Measurements from ENCODE around the gene SCYGR7. TPM values are rescaled to one million over a fixed set of nuclear protein-coding genes. Genes with fewer than 3 reads are reported as not detected.

The SCYGR7 gene
- total RNA-seq, 1 experiment from 2014 or later: not detected

GRCh38 chr2:227701556-227701955 is 26.6 kb upstream of the SCYGR7 start:
- no peak for DNase-seq
- peaks cover 65% of the 10 kb centered on the region for H3K36me3 Mint-ChIP-seq (ENCODE audit: insufficient read depth, unreplicated experiment)
- H3K27ac Mint-ChIP-seq (ENCODE audit: unreplicated experiment): no peak overlapping the region
- intact Hi-C loops (cut with micrococcal nuclease; ENCODE audit: unreplicated experiment): loop anchor here (5.0 to 10.0 kb wide), 2 partner anchors 61 to 217 kb away; no protein-coding TSS in a partner anchor
- peaks cover 41% of the 10 kb centered on the region for H3K4me1 Mint-ChIP-seq (ENCODE audit: low read depth, unreplicated experiment)
- no peak overlapping the region for H3K4me3 Mint-ChIP-seq (ENCODE audit: low read depth, unreplicated experiment)
- CTCF ChIA-PET: interaction anchor here (0.6 to 0.7 kb wide), 2 partner anchors 16 to 103 kb away, joined by 3 to 4 read pairs; partner anchors contain the start of gene SLC19A3
- no peaks in the 10 kb centered on the region for H3K9me3 Mint-ChIP-seq (ENCODE audit: low read depth, unreplicated experiment)
- BruUV-seq (replicated peaks): no TSS peak
- no peaks in the 10 kb centered on the region for H3K27me3 Mint-ChIP-seq (ENCODE audit: unreplicated experiment)
- no peak for TF ChIP-seq CTCF (IDR thresholded peaks at IDR 0.05; ENCODE audit: unreplicated experiment)

- TF ChIP-seq CTCF (IDR thresholded peaks at IDR 0.05; ENCODE audit: unreplicated experiment): no peak
- Mint-ChIP-seq H3K27me3 (ENCODE audit: unreplicated experiment) (no peaks in the 10 kb centered on the region), H3K27ac (ENCODE audit: unreplicated experiment) (peak overlapping the region; percentile 70), H3K4me3 (ENCODE audit: low read depth, unreplicated experiment) (no peak overlapping the region), H3K36me3 (ENCODE audit: insufficient read depth, unreplicated experiment) (peaks cover 62% of the 10 kb centered on the region), H3K9me3 (ENCODE audit: low read depth, unreplicated experiment) (no peaks in the 10 kb centered on the region), H3K4me1 (ENCODE audit: low read depth, unreplicated experiment) (peaks cover 42% of the 10 kb centered on the region)
- CTCF ChIA-PET: interaction anchor here (0.9 kb wide), 2 partner anchors 45 to 51 kb away, joined by 3 read pairs; no protein-coding TSS in a partner anchor
- DNase-seq: peak; percentile 33
- intact Hi-C loops (cut with micrococcal nuclease; ENCODE audit: unreplicated experiment): loop anchor here (5.0 to 10.0 kb wide), 2 partner anchors 59 to 219 kb away; no protein-coding TSS in a partner anchor
- no TSS peak for BruUV-seq (replicated peaks)
These were observed 24.8 kb upstream of the SCYGR7 start for GRCh38 chr2:227703280-227703732.

- H3K4me1 Mint-ChIP-seq (ENCODE audit: low read depth, unreplicated experiment): peaks cover 42% of the 10 kb centered on the region
- intact Hi-C loops (cut with micrococcal nuclease; ENCODE audit: unreplicated experiment): loop anchor here (5.0 to 10.0 kb wide), 2 partner anchors 58 to 219 kb away; no protein-coding TSS in a partner anchor
- no peak for TF ChIP-seq CTCF (IDR thresholded peaks at IDR 0.05; ENCODE audit: unreplicated experiment)
- no peaks in the 10 kb centered on the region for H3K9me3 Mint-ChIP-seq (ENCODE audit: low read depth, unreplicated experiment)
- no peak overlapping the region for H3K4me3 Mint-ChIP-seq (ENCODE audit: low read depth, unreplicated experiment)
- peak overlapping the region; percentile 70 for H3K27ac Mint-ChIP-seq (ENCODE audit: unreplicated experiment)
- no peaks in the 10 kb centered on the region for H3K27me3 Mint-ChIP-seq (ENCODE audit: unreplicated experiment)
- no peak for DNase-seq
- H3K36me3 Mint-ChIP-seq (ENCODE audit: insufficient read depth, unreplicated experiment): peaks cover 59% of the 10 kb centered on the region
- BruUV-seq (replicated peaks): no TSS peak
- CTCF ChIA-PET: no interaction called here
These were observed 24.2 kb upstream of the SCYGR7 start for GRCh38 chr2:227703961-227704360.

GRCh38 chr2:227706859-227707258 is 21.3 kb upstream of the SCYGR7 start:
- intact Hi-C loops (cut with micrococcal nuclease; ENCODE audit: unreplicated experiment): loop anchor here (10.0 kb wide), 1 partner anchor 222 kb away; no protein-coding TSS in a partner anchor
- H3K36me3 Mint-ChIP-seq (ENCODE audit: insufficient read depth, unreplicated experiment): peaks cover 48% of the 10 kb centered on the region
- H3K4me1 Mint-ChIP-seq (ENCODE audit: low read depth, unreplicated experiment): peaks cover 37% of the 10 kb centered on the region
- H3K27ac Mint-ChIP-seq (ENCODE audit: unreplicated experiment): no peak overlapping the region
- no peak overlapping the region for H3K4me3 Mint-ChIP-seq (ENCODE audit: low read depth, unreplicated experiment)
- CTCF ChIA-PET: no interaction called here
- no peaks in the 10 kb centered on the region for H3K27me3 Mint-ChIP-seq (ENCODE audit: unreplicated experiment)
- no peak for TF ChIP-seq CTCF (IDR thresholded peaks at IDR 0.05; ENCODE audit: unreplicated experiment)
- H3K9me3 Mint-ChIP-seq (ENCODE audit: low read depth, unreplicated experiment): no peaks in the 10 kb centered on the region
- no TSS peak for BruUV-seq (replicated peaks)
- DNase-seq: no peak

Data from Calu3 (cell line).